Endometrial microvascular endothelial cells (primary cell): ENCODE measurements around the gene PRXL2A. TPM values are rescaled to one million over a fixed set of nuclear protein-coding genes. Genes with fewer than 3 reads are reported as not detected.
"Not testable (repeated sequence)": the region's sequence is repeated elsewhere in the genome, so short reads cannot be mapped to it uniquely, and the experiment has no call there.

ENCODE experiments used
- in situ Hi-C: cut with HindIII; loops from 2 replicates; pipeline ENCODE4 v1.10.0; 2017; ENCODE audit warnings: low sequenced_read_pairs, low pct_unique_long_range_greater_than_20kb; ENCODE audit errors: inconsistent ontology term
- total RNA-seq: library from RNA; depleted of rRNA; stranded (reverse); fragments of >200 nt; gene quantifications from one replicate; pipeline ENCODE4 v1.2.3, GENCODE V29; 2015; ENCODE audit errors: inconsistent ontology term

PRXL2A gene, protein sequence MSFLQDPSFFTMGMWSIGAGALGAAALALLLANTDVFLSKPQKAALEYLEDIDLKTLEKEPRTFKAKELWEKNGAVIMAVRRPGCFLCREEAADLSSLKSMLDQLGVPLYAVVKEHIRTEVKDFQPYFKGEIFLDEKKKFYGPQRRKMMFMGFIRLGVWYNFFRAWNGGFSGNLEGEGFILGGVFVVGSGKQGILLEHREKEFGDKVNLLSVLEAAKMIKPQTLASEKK
- total RNA-seq = 86.0 TPM

- in situ Hi-C loops = loop anchor here (25.0 kb wide), 1 partner anchor 104 kb away; no protein-coding TSS in a partner anchor
These were observed at the start of gene PRXL2A for GRCh38 chr10:80408242-80409101. Gene PRXL2A (plus strand): TSS chr10:80408551. CDS start chr10:80420468, 11,917 bp downstream.

- in situ Hi-C loops = not testable (repeated sequence)
These were observed 49.4 kb upstream of the PRXL2A start for GRCh38 chr10:80358925-80359324.

- in situ Hi-C loops = no loop called here
These were observed 48.7 kb upstream of the PRXL2A start for GRCh38 chr10:80359644-80360043.

- in situ Hi-C loops = no loop called here
These were observed 42.8 kb upstream of the PRXL2A start for GRCh38 chr10:80365510-80365909.

- in situ Hi-C loops = no loop called here
These were observed 36.9 kb upstream of the PRXL2A start for GRCh38 chr10:80371467-80371866.

DNA sequence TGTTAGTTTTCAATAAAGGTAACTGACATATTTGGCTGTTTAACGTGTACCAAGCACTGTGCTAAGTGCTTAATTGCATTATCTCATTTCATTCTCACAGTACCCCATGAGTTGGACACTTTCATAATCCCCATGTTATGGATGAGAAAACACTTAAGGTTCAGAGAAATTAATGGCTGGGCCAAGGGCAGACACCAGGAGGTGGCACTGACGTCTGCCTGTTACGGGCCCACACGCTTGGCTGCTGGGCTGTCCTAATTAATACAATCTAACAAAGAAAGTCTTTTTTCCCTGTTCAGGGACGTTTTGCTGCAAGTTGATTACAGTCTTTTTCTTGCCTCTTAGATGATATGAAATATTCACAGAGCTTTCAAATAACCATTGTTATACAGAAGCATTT is 35.7 kb upstream of the PRXL2A start:
- in situ Hi-C loops = no loop called here

GRCh38 chr10:80373502-80373901 is 34.8 kb upstream of the PRXL2A start:
- in situ Hi-C loops = no loop called here

DNA sequence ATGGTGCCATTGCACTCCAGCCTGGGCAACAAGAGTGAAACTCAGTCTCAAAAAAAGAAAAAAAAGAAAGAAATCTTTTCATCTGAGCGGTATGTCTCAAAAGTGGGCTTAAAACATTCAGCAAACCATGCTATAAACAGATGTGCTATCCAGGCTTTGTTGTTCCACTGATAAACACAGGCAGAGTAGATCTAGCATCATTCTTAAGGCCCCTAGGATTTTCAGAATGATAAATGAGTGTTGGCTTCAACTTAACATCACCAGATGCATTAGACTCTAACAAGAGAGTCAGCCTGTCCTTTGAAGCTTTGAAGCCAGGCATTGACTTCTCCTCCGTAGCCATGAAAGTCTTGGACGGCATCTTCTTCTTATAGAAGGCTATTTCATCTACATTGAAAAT is 28.6 kb upstream of the PRXL2A start:
- in situ Hi-C loops = no loop called here

DNA sequence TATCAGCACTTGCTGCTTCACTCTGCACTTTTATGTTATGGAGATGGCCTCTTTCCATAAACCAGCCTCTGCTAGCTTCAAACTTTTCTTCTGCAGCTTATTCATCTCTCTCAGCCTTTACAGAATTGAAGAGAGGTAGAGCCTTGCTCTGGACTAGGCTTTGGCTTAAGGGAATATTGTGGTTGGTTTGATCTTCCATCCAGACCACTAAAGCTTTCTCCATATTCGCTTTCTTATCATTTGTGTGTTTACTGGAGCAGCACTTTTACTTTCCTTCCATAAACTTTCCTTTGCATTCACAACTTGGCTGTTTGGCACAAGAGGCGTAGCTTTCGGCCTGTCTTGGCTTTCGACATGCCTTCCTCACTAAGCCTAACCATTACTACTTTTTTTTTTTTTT is 28.2 kb upstream of the PRXL2A start:
- in situ Hi-C loops = no loop called here

DNA sequence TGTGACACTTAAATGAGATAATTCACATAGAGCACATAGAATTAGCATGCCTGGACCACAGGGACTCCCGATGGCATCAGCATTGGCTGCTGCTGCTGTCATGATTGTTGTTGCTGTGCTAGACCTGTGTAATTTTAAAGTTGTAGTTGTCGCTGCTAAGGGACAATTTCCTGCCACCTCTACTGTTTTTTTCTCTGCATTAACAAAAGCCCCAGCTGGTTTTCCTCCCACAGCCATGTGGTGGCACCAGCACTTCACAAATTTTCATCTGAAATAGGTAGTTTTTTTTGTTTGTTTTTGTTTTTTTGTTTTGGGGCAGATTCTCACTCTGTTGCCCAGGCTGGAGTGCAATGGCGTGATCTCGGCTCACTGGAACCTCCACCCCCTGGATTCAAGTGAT is 25.4 kb upstream of the PRXL2A start:
- in situ Hi-C loops = no loop called here

DNA sequence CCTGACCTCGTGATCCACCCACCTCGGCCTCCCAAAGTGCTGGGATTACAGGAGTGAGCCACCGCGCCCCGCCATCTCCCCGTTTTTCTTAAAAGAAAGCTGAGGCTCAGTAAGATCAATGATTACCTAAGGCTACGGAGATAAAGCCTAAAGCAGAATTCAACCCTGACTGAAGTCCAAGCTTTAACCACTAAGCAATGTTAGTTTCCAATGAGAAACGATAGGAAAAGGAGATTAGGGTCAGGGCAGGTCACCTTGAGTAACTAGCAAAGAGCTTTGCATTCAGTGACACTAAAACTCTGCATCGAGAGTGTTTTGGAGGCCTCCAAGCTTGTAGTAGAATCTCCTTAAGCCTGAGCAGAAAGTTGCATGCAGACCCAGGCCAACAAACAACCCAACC is 17.6 kb upstream of the PRXL2A start:
- in situ Hi-C loops = no loop called here

- in situ Hi-C loops = no loop called here
These were observed 16.1 kb upstream of the PRXL2A start for GRCh38 chr10:80392250-80392649.

- in situ Hi-C loops = no loop called here
These were observed 13.9 kb upstream of the PRXL2A start for GRCh38 chr10:80394358-80394916.

- in situ Hi-C loops = no loop called here
These were observed 11.3 kb upstream of the PRXL2A start for GRCh38 chr10:80397014-80397413.

DNA sequence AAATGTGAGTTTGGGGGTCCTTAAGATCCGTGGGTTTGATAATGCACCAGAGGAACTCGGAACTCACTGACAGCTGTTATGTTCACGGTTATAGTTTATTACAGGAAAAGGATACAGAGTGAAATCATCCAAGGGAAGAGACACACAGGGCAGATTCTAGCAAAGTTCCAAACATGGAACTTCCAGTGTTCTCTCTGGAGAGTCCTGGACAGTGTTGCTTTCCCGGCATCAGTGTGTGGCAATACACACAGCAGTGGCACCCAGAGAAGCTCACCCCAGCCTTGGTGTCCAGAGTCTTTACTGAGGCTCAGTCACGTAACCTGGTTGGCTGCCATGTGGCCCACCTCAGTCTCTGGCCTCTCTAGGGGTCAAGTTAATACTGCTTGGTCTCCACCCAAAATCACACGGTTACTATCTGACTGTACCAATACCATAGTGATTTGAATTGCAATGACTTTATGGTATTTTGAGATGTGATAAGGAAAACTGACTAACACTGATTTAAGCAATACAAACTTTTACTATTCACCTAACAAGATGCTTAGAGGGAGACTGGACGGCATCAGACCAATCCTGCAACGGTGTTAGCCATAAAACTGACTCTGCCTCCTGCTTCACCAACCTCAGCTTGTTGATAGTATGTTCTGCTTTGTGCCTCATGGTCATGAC is 8.1 kb upstream of the PRXL2A start:
- in situ Hi-C loops = loop anchor here (25.0 kb wide), 1 partner anchor 112 kb away; no protein-coding TSS in a partner anchor

DNA sequence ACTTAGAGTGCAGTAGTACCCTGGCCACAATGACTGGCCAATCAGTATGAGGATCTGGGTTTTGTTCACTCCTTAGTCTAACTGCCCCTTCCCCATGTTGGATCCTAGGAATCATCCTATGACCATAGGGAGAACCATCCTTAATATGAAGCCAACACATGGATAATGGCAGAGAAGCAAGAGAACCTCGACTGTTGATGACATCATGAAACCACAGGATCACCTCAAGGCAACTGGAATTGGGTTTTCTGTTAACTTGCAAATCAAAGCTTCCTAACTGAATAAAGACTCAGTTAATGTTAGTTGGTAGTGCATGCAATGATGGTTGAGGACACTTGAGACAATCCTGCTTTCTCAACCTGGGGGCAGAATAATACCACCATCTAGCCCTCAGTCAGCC is 3.3 kb upstream of the PRXL2A start:
- in situ Hi-C loops = loop anchor here (25.0 kb wide), 1 partner anchor 107 kb away; no protein-coding TSS in a partner anchor

GRCh38 chr10:80405626-80406025 is 2.7 kb upstream of the PRXL2A start:
- in situ Hi-C loops = loop anchor here (25.0 kb wide), 1 partner anchor 107 kb away; no protein-coding TSS in a partner anchor

GRCh38 chr10:80406204-80406603 is 2.1 kb upstream of the PRXL2A start:
- in situ Hi-C loops = loop anchor here (25.0 kb wide), 1 partner anchor 106 kb away; no protein-coding TSS in a partner anchor

DNA sequence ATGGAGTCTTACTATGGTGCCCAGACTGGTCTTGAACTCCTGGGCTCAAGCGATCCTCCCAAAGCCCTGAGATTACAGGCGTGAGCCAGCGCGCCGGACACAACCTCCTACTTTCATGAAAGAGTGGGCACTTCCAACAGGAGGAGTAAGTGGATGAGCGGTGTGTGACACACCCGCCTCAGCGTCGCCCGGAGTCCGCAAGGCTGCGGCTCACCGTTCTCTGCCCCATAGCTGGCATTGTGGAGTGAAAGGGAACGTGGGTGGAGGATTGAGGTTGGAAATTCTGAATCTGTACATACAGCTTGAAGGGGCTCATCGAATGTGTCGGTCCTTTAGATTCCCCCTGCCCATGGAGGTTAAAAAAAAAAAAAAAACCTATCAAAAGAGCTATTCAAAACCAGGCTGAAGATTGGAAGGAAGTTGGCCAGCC is 524 bp upstream of the PRXL2A start:
- in situ Hi-C loops = loop anchor here (25.0 kb wide), 1 partner anchor 104 kb away; no protein-coding TSS in a partner anchor
